Measurements from ENCODE around the gene DIP2C.

GRCh38 chr10:677750-678661, 11.5 kb downstream of the DIP2C start:
- TF ChIP-seq CTCF (IDR thresholded peaks at IDR 0.05) (no peak), POLR2A (IDR thresholded peaks at IDR 0.05) (no peak), POLR2AphosphoS5 (IDR thresholded peaks at IDR 0.05) (no peak)
